G401 (cell line): ENCODE results near the gene GRIP1. TPM values are rescaled to one million over a fixed set of nuclear protein-coding genes. Genes with fewer than 3 reads are reported as not detected.

Source experiments
- DNase-seq: peaks from one replicate; pipeline ENCODE4 v3.0.0-alpha.2; 2015; ENCODE audit warnings: low spot score
- in situ Hi-C: cut with HindIII; loops from 2 replicates; pipeline ENCODE4 v1.10.0; 2016; ENCODE audit warnings: low sequenced_read_pairs, mixed read lengths
- total RNA-seq: library from RNA; depleted of rRNA; stranded (reverse); fragments of >200 nt; shearing (Covaris generic); gene quantifications from 2 replicates; pipeline ENCODE4 v1.2.3, GENCODE V29; 2014

The GRIP1 gene
- total RNA-seq, 1 experiment from 2014 or later, result 0.27 TPM

DNA sequence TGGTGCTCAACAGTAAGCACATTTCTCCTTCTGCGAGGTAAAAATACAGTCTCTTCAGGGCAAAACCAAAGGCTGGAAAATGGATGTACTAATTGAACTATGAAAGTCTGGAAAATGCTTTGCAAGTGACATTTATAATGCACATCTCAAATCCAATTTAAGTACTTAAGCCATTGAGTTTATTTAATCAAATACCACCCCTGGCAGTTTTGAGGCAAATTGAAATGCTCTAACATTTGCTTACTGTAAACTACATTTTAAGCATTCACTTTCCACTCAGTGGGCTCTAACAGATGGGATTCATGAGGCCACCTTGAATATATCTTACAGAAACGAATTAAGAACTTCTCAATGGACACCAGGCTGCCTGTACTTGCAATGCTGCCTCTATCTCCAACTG is 306.9 kb downstream of the GRIP1 start:
- no peak for DNase-seq
- in situ Hi-C loops, result no loop called here

GRCh38 chr12:66367015-66367667 is 311.7 kb downstream of the GRIP1 start:
- DNase-seq, result no peak
- in situ Hi-C loops, result no loop called here

DNA sequence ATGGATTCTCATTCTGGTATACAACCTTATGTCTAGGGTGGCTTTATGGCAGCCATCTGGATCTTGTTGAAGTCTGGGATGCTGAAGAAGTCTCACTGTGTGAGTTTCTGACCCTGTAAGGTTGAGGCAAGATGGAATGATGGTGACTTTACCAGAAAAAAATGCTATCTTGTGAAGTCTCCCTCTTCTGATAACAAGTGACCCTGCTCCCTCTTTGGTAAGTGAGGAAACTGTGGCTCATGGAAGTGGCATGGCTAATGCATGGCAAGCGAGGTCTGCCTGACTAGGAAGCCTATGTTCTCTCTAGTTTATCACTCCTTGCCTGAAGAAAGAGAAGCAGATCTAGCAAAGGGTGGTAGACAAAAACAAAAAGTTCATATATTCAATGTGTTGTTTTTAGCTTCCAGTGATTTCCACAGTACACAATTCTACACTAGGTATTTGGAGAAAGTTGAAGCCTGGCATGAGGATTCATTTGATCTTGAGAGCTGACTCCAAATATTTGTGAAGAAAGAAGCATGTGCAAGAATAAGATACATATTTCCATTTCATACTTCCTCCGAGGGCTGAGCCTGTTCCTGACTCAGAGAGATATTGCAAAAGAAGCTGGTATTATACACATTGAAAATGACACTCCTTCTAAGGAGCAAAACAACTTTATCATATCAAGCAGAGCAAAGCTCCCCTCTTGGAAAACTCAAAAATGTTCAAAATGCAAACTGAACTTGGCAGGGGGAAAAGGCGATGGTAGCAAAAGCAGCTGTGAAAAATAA is 313.0 kb downstream of the GRIP1 start:
- in situ Hi-C loops, result no loop called here
- no peak for DNase-seq

DNA sequence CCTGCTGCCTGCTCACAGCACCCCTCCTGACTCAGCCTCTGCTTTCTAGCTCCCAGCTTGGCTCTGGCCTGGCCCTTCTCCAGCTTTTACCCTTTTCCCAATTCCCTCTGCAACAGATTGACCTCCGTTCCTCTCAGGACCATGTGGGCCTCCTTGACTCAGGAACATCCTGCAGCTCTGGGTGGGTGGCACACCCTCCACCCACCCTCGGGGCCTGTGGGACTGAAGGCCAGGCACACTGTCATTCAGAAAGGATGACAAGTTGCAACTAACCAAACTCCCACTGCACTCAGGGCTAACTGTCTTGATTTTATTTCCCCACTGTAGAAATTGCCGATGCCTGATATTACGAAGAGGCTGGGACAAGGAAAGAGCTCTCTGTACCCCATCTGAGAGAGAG is 317.2 kb downstream of the GRIP1 start:
- in situ Hi-C loops, result no loop called here
- DNase-seq, result peak; percentile 14

DNA sequence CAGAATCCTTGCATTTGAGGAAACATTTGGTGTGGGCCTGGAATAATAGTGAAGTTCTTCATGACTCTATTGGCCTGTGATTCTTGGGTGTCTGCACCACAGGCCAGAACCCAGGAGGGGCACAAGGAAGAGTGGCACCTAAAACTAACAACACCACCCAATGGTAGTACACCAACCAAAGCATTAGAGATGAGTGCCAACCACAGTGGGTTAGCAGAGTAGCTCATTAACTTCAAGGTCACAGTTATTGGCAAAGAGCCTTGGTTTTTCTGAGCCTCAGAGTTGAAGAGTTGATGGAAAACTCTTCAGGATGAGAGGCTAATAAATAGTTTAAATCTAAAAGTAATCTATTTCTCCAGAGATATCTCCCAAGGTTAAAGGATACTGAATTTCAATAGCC is 319.6 kb downstream of the GRIP1 start:
- in situ Hi-C loops, result no loop called here

DNA sequence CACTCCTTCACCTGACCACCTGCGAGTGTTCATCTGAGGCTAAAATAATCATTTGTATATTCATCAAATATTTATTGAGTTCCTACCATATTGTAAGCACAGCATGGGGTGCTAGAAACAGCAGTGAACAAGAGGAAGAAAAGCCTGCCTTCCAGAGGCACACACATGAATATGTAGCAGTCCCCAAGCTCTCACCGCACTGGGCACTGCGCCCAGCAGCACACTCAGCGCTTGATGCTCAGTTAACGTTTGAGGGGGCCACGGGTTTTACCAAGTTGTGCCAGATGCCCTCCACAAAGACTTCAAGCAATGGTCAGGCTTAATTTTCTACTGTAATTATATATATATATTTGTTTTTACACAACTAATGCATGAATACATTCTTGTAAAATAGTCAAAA is 324.6 kb downstream of the GRIP1 start:
- in situ Hi-C loops, result no loop called here
- no peak for DNase-seq

More for the DNA sequence above, 319.6 kb downstream of the GRIP1 start:
- no peak for DNase-seq

DNA sequence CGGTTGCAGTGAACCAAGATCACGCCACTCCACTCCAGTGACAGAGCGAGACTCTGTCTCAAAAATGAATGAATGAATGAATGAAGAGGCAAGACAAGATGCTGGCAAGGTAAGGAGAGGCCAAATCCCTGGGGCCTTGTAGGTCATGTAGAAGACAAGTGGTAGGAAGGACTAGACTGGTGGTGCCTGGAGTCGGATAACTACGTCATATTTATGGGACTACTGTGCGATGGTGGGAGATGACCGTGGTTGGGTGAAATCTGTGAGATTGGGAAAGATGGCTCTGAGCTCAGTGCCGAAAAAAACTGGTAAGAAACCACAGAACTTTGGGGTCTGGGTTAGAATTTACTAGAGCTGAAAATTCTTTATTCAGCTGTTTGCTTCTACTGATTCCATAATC is 326.0 kb downstream of the GRIP1 start:
- in situ Hi-C loops, result no loop called here
- no peak for DNase-seq

GRCh38 chr12:66352197-66352596 is 326.7 kb downstream of the GRIP1 start:
- peak; percentile 6 for DNase-seq
- in situ Hi-C loops, result no loop called here

- no peak for DNase-seq
- in situ Hi-C loops, result no loop called here
Measured at GRCh38 chr12:66351301-66351700, 327.6 kb downstream of the GRIP1 start.

DNA sequence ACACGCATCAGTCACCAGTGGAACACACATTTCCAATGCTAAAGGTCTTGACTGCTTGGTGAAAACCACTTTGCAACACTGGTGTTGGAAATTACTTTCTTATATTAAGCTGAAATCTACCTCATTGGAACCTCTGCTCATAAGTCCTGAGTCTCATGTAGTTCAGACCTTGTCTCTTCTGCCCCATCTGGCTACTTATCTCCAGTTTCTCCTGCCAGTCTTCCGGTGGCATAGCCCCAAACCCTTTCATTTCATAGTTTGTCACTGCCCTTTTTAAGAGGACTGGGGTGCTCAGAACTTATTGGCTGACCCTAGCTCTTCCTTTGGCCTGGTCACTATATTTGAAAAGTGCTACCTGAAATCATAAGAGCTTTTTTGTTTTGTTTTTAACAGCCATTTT is 332.9 kb downstream of the GRIP1 start:
- DNase-seq, result no peak
- in situ Hi-C loops, result no loop called here

GRCh38 chr12:66345212-66345611 is 333.7 kb downstream of the GRIP1 start:
- DNase-seq, result no peak
- in situ Hi-C loops, result no loop called here

DNA sequence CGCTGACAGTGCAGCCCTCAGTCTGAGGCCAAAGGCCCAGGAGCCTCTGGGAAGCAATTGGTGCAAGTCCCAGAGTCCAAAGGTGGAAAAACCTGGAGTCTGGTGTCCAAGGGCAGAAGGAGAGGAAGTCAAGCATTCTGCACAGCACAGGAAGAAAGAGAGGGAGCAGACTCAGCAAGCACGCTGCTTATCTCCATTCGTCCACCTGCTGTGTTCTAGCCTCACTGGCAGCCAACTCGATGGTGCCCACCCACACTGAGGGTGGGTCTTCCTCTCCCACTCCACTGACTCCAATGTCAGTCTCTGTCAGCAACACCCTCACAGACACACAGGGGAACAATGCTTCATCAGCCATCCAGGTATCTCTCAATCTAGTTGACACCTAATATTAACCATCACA is 337.8 kb downstream of the GRIP1 start:
- no peak for DNase-seq
- in situ Hi-C loops, result no loop called here

GRCh38 chr12:66340131-66340530 is 338.7 kb downstream of the GRIP1 start:
- in situ Hi-C loops, result no loop called here
- DNase-seq, result no peak

DNA sequence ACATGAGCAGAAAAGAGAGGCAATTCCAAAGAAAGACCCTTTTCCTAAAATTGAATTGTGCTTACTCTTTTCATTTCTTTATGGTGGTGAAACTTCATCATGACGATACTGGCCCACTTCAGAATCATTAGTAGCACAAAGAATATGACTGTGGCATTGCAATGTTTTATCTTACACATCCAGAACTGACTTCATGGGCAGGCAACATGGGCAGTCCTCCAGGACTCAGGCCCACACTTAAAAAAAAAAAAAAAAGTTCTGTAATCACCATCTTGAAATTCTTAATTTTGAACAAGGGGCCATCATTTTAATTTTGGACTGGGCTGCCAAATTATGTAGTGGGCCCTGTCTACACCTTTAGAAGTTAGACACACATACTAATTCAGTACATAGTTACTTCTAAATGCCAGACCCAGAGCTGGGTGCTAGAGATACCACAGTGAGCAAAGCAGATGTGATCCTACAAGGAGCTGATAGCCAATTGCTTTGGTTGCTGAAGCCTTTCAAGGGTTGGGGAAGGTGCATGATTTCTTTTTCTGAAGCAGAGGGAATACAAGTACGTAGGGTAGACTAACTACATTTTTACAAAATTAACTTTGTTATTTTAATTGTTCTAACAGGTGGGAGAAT is 341.4 kb downstream of the GRIP1 start:
- no peak for DNase-seq
- in situ Hi-C loops, result no loop called here

DNA sequence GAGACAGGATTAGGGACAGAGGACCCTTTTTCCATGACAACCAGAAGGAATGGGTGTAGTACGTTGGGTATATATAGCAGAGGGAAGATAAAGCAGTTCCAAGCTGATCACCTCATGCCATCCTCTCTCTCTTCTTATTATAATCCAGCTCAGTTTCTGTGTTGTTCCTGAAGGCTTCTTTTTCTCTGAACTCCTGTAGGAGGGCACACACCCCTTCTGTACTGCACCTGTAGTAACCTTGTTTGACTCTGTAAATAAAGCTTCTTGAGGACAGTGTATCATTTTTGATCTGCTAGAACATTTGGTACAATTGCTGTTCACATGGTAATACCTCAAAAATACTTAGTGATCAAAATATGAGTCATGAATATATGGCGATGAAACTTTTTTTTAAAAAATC is 343.1 kb downstream of the GRIP1 start:
- in situ Hi-C loops, result no loop called here
- no peak for DNase-seq

GRCh38 chr12:66331814-66332213 is 347.1 kb downstream of the GRIP1 start:
- in situ Hi-C loops, result no loop called here
- DNase-seq, result no peak

GRCh38 chr12:66331016-66331415 is 347.9 kb downstream of the GRIP1 start:
- in situ Hi-C loops, result no loop called here
- DNase-seq, result no peak

- in situ Hi-C loops, result no loop called here
- DNase-seq, result no peak
Measured at GRCh38 chr12:66329941-66330340, 348.9 kb downstream of the GRIP1 start.

- in situ Hi-C loops, result no loop called here
Measured at GRCh38 chr12:66323017-66323416, 355.9 kb downstream of the GRIP1 start.

DNA sequence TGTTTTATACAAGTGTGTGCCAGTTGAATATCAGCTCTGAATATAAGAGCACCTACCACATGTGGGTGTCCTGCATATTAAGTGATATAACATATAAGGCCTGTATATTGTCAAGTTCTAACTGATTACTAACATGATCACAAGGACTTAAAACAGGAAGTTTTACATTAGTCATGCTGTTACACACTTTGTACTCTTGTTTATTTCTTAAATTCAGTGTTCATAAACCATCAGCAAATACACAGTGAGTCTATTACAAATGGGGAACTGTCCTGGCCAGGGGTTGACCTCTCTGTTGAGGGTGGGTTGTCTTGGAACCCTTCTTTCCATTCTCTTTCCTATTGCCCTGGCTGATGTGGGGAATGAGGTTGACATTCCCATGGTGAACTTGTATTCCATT is 357.4 kb downstream of the GRIP1 start:
- DNase-seq, result no peak
- in situ Hi-C loops, result no loop called here

More at GRCh38 chr12:66323017-66323416, 355.9 kb downstream of the GRIP1 start:
- no peak for DNase-seq
